MM.1S (cell line): Measurements from ENCODE around the gene MLIP.

Source experiments
- DNase-seq: peaks from one replicate; pipeline ENCODE4 v3.0.0-alpha.2; 2015
- H2AFZ ChIP-seq: fragments of 300-600 bp; sonication (generic); 2 replicates; pipeline ENCODE4 v1.6.0; 2016; ENCODE audit warnings: antibody characterized with exemption, low read length
- H3F3A ChIP-seq: fragments of 300-600 bp; sonication (generic); 2 replicates; pipeline ENCODE4 v1.6.1; 2016; ENCODE audit warnings: mild to moderate bottlenecking, antibody characterized with exemption, low read length, moderate library complexity, mixed read lengths; ENCODE audit not compliant: insufficient read depth
- H3K27ac ChIP-seq: fragments of 300-600 bp; sonication (generic); 2 replicates; pipeline ENCODE4 v1.5.1; 2016; ENCODE audit warnings: mild to moderate bottlenecking, low read length
- H3K27me3 ChIP-seq: fragments of 300-600 bp; sonication (generic); replicated peaks from 2 replicates; pipeline ENCODE4 v1.6.0; 2016; ENCODE audit warnings: low read length; ENCODE audit not compliant: insufficient read depth
- H3K36me3 ChIP-seq: fragments of 300-600 bp; sonication (generic); replicated peaks from 2 replicates; pipeline ENCODE4 v1.6.1; 2016; ENCODE audit warnings: mild to moderate bottlenecking, low read length, mixed read lengths; ENCODE audit not compliant: insufficient read depth
- H3K4me1 ChIP-seq: fragments of 300-600 bp; sonication (generic); 2 replicates; pipeline ENCODE4 v1.6.1; 2016; ENCODE audit warnings: low read length, mixed read lengths
- H3K4me2 ChIP-seq: fragments of 300-600 bp; sonication (generic); 2 replicates; pipeline ENCODE4 v1.6.0; 2016; ENCODE audit warnings: low read depth, low read length
- H3K4me3 ChIP-seq: fragments of 300-600 bp; sonication (generic); 2 replicates; pipeline ENCODE4 v1.5.1; 2016; ENCODE audit warnings: low read length, mixed read lengths
- H3K79me2 ChIP-seq: fragments of 300-600 bp; sonication (generic); 2 replicates; pipeline ENCODE4 v1.6.1; 2016; ENCODE audit warnings: mixed run types, low read length, mixed read lengths
- H3K9ac ChIP-seq: fragments of 300-600 bp; sonication (generic); 2 replicates; pipeline ENCODE4 v1.6.1; 2016; ENCODE audit warnings: low read length, mixed read lengths
- H3K9me2 ChIP-seq: fragments of 300-600 bp; sonication (generic); replicated peaks from 2 replicates; pipeline ENCODE4 v1.6.1; 2016; ENCODE audit warnings: mild to moderate bottlenecking, low read length, mixed read lengths; ENCODE audit not compliant: insufficient read depth
- H3K9me3 ChIP-seq: fragments of 300-600 bp; sonication (generic); replicated peaks from 2 replicates; pipeline ENCODE4 v1.6.1; 2016; ENCODE audit warnings: mild to moderate bottlenecking, low read length, mixed read lengths; ENCODE audit not compliant: insufficient read depth
- H4K20me1 ChIP-seq: fragments of 300-600 bp; sonication (generic); 2 replicates; pipeline ENCODE4 v1.6.1; 2016; ENCODE audit warnings: mild to moderate bottlenecking, low read length, moderate library complexity, mixed read lengths; ENCODE audit not compliant: insufficient read depth
- CTCF ChIP-seq: fragments of 300-600 bp; sonication (generic); IDR thresholded peaks from 2 replicates; pipeline ENCODE4 v1.5.1; 2016; ENCODE audit warnings: antibody characterized with exemption, low read length, mixed read lengths
- EZH2 ChIP-seq: fragments of 300-600 bp; sonication (generic); optimal IDR thresholded peaks from 2 replicates; pipeline ENCODE3; 2017; ENCODE audit warnings: low read depth, mild to moderate bottlenecking, antibody characterized with exemption, low read length, mixed read lengths
- EZH2phosphoT487 ChIP-seq: fragments of 300-600 bp; sonication (generic); IDR thresholded peaks from 2 replicates; pipeline ENCODE4 v1.6.1; 2018; ENCODE audit warnings: antibody characterized with exemption, low read length

MLIP gene

GRCh38 chr6:54109586-54109985 is 1.7 kb upstream of the MLIP start:
- Histone ChIP-seq H3K9ac (no peak overlapping the region), H3K4me3 (no peak overlapping the region), H3K9me3 (no peaks in the 10 kb centered on the region), H3K9me2 (no peaks in the 10 kb centered on the region), H2AFZ (no peak overlapping the region), H4K20me1 (no peaks in the 10 kb centered on the region), H3K27ac (no peak overlapping the region), H3F3A (no peaks in the 10 kb centered on the region), H3K79me2 (no peaks in the 10 kb centered on the region), H3K4me2 (no peak overlapping the region), H3K4me1 (no peaks in the 10 kb centered on the region), H3K27me3 (no peaks in the 10 kb centered on the region), H3K36me3 (no peaks in the 10 kb centered on the region)
- TF ChIP-seq CTCF = no peak
- TF ChIP-seq EZH2phosphoT487 = no peak
- no peak for TF ChIP-seq EZH2
- DNase-seq = no peak

DNA sequence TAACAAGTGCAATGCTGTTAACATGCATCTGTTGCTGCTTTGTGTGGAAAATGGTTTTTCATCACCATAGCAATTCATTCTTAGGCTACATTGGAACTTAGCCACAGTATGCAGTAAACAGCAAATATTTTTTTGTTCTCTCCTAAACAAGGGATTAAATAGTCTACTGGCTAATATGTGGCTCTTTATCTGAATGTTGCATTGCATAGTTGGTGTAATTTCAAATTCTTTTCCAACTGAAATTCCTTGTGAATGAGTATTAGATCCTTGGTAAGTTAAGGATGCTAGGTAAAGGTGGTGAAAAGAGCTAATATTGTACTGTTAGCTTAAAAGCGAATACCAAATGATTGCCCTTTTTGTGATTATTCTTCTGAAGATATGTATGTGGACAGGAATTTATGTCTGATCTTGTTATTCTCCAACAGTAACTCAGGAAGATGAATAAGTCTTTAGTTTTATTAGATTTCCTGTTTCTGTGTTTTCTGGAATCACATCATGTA is 958 bp downstream of the MLIP start:
- TF ChIP-seq EZH2phosphoT487 = no peak
- TF ChIP-seq CTCF = no peak
- no peak for TF ChIP-seq EZH2
- H3F3A ChIP-seq = no peaks in the 10 kb centered on the region
- no peak overlapping the region for H3K4me2 ChIP-seq
- H3K27ac ChIP-seq = no peak overlapping the region
- no peaks in the 10 kb centered on the region for H3K36me3 ChIP-seq
- H3K9ac ChIP-seq = no peak overlapping the region
- no peaks in the 10 kb centered on the region for H3K9me3 ChIP-seq
- DNase-seq = no peak
- H3K4me1 ChIP-seq = no peaks in the 10 kb centered on the region
- H2AFZ ChIP-seq = no peak overlapping the region
- H3K9me2 ChIP-seq = no peaks in the 10 kb centered on the region
- no peak overlapping the region for H3K4me3 ChIP-seq
- H3K27me3 ChIP-seq = no peaks in the 10 kb centered on the region
- H3K79me2 ChIP-seq = no peaks in the 10 kb centered on the region
- H4K20me1 ChIP-seq = no peaks in the 10 kb centered on the region

GRCh38 chr6:54114991-54115390 is 3.7 kb downstream of the MLIP start:
- Histone ChIP-seq H4K20me1 (no peaks in the 10 kb centered on the region), H3K27me3 (no peaks in the 10 kb centered on the region), H3K4me3 (no peak overlapping the region), H3K9me3 (no peaks in the 10 kb centered on the region), H3K4me2 (no peak overlapping the region), H3K4me1 (no peaks in the 10 kb centered on the region), H3K27ac (no peak overlapping the region), H3K9me2 (no peaks in the 10 kb centered on the region), H3K36me3 (no peaks in the 10 kb centered on the region), H3K9ac (no peak overlapping the region), H3F3A (no peaks in the 10 kb centered on the region), H3K79me2 (no peaks in the 10 kb centered on the region), H2AFZ (no peak overlapping the region)
- TF ChIP-seq EZH2phosphoT487 (no peak), CTCF (no peak), EZH2 (no peak)
- DNase-seq = no peak
